ENCODE results near the gene CFDP1.

Gene CFDP1

DNA sequence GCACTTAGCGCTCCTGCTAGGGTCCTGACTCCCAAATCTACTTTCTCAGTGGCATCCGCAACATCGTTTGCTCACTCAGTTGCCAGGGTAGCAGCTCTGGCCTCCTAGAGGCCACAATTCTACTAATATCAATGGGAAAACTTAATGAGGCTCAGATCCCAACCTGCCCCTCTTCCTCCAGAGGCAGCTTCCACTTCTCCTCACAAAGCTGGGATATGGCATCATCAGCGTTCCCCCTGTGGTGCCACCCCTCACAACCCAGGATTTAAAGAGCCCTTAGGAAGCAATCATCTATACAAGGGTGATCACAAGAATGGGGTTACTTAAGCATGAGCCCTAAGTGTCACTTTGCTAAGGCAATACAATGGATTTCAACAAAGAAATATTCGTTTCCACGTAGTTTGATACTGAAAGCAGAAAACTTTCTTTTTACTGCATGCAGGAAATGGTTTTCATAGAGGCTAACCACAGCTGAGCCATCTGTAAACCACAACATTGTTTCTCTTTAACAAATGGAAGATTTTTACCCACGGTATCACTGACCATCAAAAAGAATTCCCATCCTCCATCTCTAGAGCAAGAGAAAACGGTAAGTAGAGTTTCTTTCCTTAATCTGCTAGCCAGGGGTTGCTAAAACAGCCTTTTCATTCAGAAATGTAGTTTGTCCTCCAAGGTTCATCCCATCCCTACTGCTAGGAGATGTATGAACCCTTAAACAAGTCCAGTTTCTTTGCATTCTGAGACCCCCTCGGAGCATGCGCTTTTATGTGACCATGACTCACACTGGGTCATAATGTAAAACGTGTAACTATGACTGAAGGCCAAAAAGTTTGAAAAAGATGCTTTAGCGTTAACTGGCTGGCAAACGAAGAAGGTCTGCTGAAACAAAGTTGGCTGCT lies 113.5 kb downstream of the CFDP1 start:
- peak overlapping the region; percentile 6 for H3K4me3 ChIP-seq (ENCODE audit: low read depth, low read length)

DNA sequence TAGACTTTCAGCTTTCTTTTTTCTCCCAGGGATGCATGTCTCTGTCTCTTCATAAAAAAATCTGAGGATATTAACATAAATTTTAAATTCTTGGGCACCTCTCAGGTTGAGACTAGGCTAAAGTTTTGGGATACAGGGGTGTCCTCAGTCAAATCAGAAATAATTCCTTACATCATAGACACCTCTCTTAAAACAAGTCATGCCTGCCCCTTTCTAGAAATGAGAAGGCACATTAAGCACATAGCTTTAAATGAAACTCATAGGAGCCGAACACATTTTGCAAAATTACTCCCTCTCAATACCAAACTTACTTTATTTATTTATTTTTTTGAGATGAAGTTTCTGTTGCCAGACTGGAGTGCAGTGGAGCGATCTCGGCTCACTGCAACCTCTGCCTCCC lies 114.6 kb downstream of the CFDP1 start:
- no peak overlapping the region for H3K4me3 ChIP-seq (ENCODE audit: low read depth, low read length)
- TF ChIP-seq, protein P1, sequence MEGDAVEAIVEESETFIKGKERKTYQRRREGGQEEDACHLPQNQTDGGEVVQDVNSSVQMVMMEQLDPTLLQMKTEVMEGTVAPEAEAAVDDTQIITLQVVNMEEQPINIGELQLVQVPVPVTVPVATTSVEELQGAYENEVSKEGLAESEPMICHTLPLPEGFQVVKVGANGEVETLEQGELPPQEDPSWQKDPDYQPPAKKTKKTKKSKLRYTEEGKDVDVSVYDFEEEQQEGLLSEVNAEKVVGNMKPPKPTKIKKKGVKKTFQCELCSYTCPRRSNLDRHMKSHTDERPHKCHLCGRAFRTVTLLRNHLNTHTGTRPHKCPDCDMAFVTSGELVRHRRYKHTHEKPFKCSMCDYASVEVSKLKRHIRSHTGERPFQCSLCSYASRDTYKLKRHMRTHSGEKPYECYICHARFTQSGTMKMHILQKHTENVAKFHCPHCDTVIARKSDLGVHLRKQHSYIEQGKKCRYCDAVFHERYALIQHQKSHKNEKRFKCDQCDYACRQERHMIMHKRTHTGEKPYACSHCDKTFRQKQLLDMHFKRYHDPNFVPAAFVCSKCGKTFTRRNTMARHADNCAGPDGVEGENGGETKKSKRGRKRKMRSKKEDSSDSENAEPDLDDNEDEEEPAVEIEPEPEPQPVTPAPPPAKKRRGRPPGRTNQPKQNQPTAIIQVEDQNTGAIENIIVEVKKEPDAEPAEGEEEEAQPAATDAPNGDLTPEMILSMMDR (IDR thresholded peaks at IDR 0.05; ENCODE audit: borderline replicate concordance, insufficient read depth, low read depth, low read length): no peak

More for the DNA sequence above, 113.5 kb downstream of the CFDP1 start:
- TF ChIP-seq, protein P1 (IDR thresholded peaks at IDR 0.05; ENCODE audit: borderline replicate concordance, insufficient read depth, low read depth, low read length): no peak

DNA sequence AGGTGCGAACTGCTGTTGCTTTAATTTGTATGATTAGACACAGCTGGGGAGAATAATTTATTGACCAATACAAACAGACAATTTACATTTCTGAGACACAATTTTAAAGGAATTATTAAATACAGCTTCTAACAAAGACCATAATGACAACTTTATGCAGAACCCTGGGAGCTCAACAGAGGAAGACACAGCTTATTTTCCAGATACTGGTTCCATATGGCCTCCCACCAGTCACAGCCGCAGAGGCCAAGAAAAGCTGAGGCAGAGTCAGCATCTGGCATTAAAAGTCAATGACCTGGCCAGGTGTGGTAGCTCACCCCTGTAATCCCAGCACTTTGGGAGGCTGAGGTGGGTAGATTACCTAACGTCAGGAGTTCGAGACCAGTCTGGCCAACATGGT lies 115.8 kb downstream of the CFDP1 start:
- no peak overlapping the region for H3K4me3 ChIP-seq (ENCODE audit: low read depth, low read length)
- TF ChIP-seq, protein P1 (IDR thresholded peaks at IDR 0.05; ENCODE audit: borderline replicate concordance, insufficient read depth, low read depth, low read length): no peak

DNA sequence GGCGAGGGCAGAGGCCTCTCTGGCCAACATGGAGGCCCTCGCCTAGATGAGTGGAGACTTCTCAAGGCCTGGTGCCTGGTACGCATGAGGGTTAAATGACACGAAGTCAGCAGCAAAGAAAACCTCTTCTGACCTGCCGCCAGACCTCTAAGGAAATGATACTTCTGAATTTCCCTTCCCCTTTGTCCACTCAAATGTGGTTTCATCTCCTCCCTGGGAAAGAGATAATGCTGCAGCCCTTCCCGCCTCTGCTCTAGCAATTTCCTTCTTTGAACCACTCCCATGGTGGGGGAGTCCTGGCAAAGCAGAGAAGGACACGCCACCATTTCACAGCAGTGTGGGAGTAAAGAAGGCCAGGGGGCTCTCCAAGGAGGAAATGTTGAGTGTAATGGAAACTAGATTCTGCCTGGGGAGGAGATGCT lies 116.2 kb downstream of the CFDP1 start:
- no peak overlapping the region for H3K4me3 ChIP-seq (ENCODE audit: low read depth, low read length)
- TF ChIP-seq, protein P1 (IDR thresholded peaks at IDR 0.05; ENCODE audit: borderline replicate concordance, insufficient read depth, low read depth, low read length): no peak

DNA sequence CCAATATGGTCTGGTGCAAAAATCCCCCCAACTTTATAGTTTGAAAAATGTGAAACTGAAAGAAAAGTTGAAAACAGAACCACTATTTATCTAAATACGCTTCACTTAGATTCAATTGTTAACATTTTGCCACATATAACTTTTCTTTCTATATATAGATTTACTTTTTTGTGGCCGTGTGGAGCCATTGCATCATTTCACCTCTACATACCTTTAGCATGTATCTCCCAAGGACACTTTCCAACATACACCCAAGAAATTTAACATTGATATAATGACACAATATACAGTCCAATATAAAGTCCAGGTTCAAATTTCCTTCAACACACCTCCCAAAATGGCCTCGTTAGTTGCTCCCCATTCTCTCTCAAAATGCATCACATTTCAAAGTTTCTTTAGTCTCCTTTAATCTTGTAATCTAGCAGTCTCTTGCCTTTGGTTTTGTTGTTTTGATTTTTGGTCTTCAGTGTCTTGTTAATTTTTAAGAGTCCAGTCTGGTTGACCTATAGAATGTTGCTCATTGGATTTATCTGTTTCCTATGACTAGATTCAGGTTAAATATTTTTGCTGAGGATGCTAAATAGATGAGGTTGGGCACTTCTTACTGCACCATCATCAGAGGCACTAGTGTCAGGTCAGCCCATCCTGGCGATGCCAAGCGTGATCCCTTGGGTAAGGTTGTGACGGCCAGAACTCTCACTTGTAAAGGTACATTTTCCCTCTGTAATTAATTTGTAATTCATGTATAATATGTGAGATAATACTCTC lies 117.6 kb downstream of the CFDP1 start:
- TF ChIP-seq, protein P1 (IDR thresholded peaks at IDR 0.05; ENCODE audit: borderline replicate concordance, insufficient read depth, low read depth, low read length): no peak
- no peak overlapping the region for H3K4me3 ChIP-seq (ENCODE audit: low read depth, low read length)

DNA sequence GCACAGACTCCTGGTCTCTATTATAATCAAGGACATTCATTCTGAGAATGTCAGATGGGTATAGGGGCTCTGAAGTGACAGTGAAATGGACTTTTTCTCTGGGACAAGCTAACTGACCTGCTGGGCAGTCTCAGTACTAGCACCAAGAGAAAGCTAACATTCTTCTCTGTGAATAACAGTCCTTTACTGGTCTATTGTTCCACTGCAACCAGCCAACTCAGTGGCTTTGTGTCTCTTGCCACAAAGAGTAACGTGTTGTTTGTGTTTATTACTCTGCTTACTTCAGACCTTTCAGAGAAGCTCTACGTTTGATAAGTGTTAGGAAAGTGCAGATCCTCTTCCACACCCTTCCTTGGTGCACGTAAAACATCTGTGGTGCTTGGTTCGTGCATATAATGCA lies 120.4 kb downstream of the CFDP1 start:
- TF ChIP-seq, protein P1 (IDR thresholded peaks at IDR 0.05; ENCODE audit: borderline replicate concordance, insufficient read depth, low read depth, low read length): no peak
- no peak overlapping the region for H3K4me3 ChIP-seq (ENCODE audit: low read depth, low read length)
